Liver (tissue), 9 donors: Measurements from ENCODE around the gene SLC39A3. TPM values are rescaled to one million over a fixed set of nuclear protein-coding genes. Genes with fewer than 3 reads are reported as not detected.

Source experiments
- DNase-seq: peaks from one replicate; pipeline ENCODE4 v3.0.0-alpha.2; 2017; ENCODE audit warnings: low spot score
- H3K27ac ChIP-seq, 2 donors: one replicate each; pipeline ENCODE4 v1.7.0; 2013; ENCODE audit warnings: inconsistent platforms in 2 of 2, low read length in 2 of 2, control low read depth in 1 of 2, low read depth in 1 of 2, mild to moderate bottlenecking in 1 of 2
- H3K27me3 ChIP-seq, 4 donors: one replicate each; pipeline versions ENCODE4 v1.6.1 to v1.7.0; 2013; ENCODE audit warnings: low read length in 3 of 4, inconsistent platforms in 1 of 4, mild to moderate bottlenecking in 1 of 4, moderate library complexity in 1 of 4; ENCODE audit not compliant: control insufficient read depth in 4 of 4, insufficient read depth in 4 of 4
- H3K36me3 ChIP-seq, 4 donors: one replicate each; pipeline versions ENCODE4 v1.6.1 to v1.7.0; 2013; ENCODE audit warnings: low read length in 3 of 4, mild to moderate bottlenecking in 3 of 4, low read depth in 1 of 4, moderate library complexity in 1 of 4; ENCODE audit not compliant: control insufficient read depth in 4 of 4, insufficient read depth in 3 of 4
- H3K4me1 ChIP-seq, 4 donors: one replicate each; pipeline versions ENCODE4 v1.6.1 to v1.7.0; 2013; ENCODE audit warnings: low read length in 3 of 4, mild to moderate bottlenecking in 3 of 4, moderate library complexity in 1 of 4; ENCODE audit not compliant: control insufficient read depth in 4 of 4, insufficient read depth in 4 of 4
- H3K4me3 ChIP-seq, 3 donors: one replicate each; pipeline versions ENCODE4 v1.6.1 to v1.7.0; 2013; ENCODE audit warnings: low read length in 3 of 3, control low read depth in 1 of 3, low read depth in 1 of 3, mild to moderate bottlenecking in 1 of 3
- H3K9ac ChIP-seq, 2 donors: one replicate each; pipeline ENCODE4 v1.7.0; 2013; ENCODE audit warnings: low read length in 2 of 2, mild to moderate bottlenecking in 2 of 2, moderate library complexity in 2 of 2, control low read depth in 1 of 2, low read depth in 1 of 2
- H3K9me3 ChIP-seq, 4 donors: one replicate each; pipeline versions ENCODE4 v1.6.1 to v1.7.0; 2013; ENCODE audit warnings: low read length in 3 of 4; ENCODE audit not compliant: control insufficient read depth in 4 of 4
- ATF3 ChIP-seq: IDR thresholded peaks from 2 replicates; pipeline ENCODE4 v1.6.1; 2016; ENCODE audit warnings: antibody characterized with exemption
- CTCF ChIP-seq: fragments of 150-350 bp; IDR thresholded peaks from 2 replicates; pipeline ENCODE4 v1.5.1; 2017; ENCODE audit warnings: improper control_type of control experiment, low read depth, low read length; ENCODE audit not compliant: missing input control
- EGR1 ChIP-seq, 2 donors: IDR thresholded peaks; 2 replicates each; pipeline ENCODE4 v1.6.1; 2016 to 2018; ENCODE audit warnings: antibody characterized with exemption in 2 of 2, low read depth in 2 of 2
- FOXA1 ChIP-seq: IDR thresholded peaks from 2 replicates; pipeline ENCODE4 v1.6.1; 2016; ENCODE audit warnings: antibody characterized with exemption
- FOXA2 ChIP-seq: IDR thresholded peaks from 2 replicates; pipeline ENCODE4 v1.6.1; 2016; ENCODE audit warnings: antibody characterized with exemption
- GABPA ChIP-seq, 2 donors: IDR thresholded peaks in 1 of 2; conservative IDR thresholded peaks in 1 of 2; 2 replicates each; pipeline ENCODE4 v1.6.1; 2016; ENCODE audit warnings: antibody characterized with exemption in 2 of 2, mild to moderate bottlenecking in 1 of 2, moderate library complexity in 1 of 2
- HNF4A ChIP-seq, 2 donors: conservative IDR thresholded peaks; 2 replicates each; pipeline ENCODE4 v1.6.1; 2016; ENCODE audit warnings: antibody characterized with exemption in 2 of 2, mild to moderate bottlenecking in 2 of 2
- HNF4G ChIP-seq: IDR thresholded peaks from 2 replicates; pipeline ENCODE4 v1.6.1; 2016; ENCODE audit warnings: antibody characterized with exemption
- JUND ChIP-seq, 2 donors: IDR thresholded peaks; 2 replicates each; pipeline ENCODE4 v1.6.1; 2016; ENCODE audit warnings: antibody characterized with exemption in 2 of 2
- MAX ChIP-seq: IDR thresholded peaks from 2 replicates; pipeline ENCODE4 v1.6.1; 2016; ENCODE audit warnings: antibody characterized with exemption
- NR2F2 ChIP-seq: IDR thresholded peaks from 2 replicates; pipeline ENCODE4 v1.6.1; 2016; ENCODE audit warnings: antibody characterized with exemption
- RAD21 ChIP-seq, 2 donors: IDR thresholded peaks; 2 replicates each; pipeline ENCODE4 v1.6.1; 2016; ENCODE audit warnings: antibody characterized with exemption in 2 of 2, mild to moderate bottlenecking in 2 of 2
- REST ChIP-seq: IDR thresholded peaks from 2 replicates; pipeline ENCODE4 v1.6.1; 2016; ENCODE audit warnings: antibody characterized with exemption, mild to moderate bottlenecking
- RXRA ChIP-seq, 2 donors: IDR thresholded peaks; 2 replicates each; pipeline ENCODE4 v1.6.1; 2017 to 2018; ENCODE audit warnings: antibody characterized with exemption in 2 of 2, mild to moderate bottlenecking in 1 of 2
- SP1 ChIP-seq: IDR thresholded peaks from 2 replicates; pipeline ENCODE4 v1.6.1; 2018; ENCODE audit warnings: antibody characterized with exemption, mild to moderate bottlenecking
- TAF1 ChIP-seq: conservative IDR thresholded peaks from 2 replicates; pipeline ENCODE4 v1.6.1; 2016; ENCODE audit warnings: antibody characterized with exemption, mild to moderate bottlenecking
- YY1 ChIP-seq: IDR thresholded peaks from 2 replicates; pipeline ENCODE4 v1.6.1; 2016; ENCODE audit warnings: antibody characterized with exemption, mild to moderate bottlenecking
- ZBTB33 ChIP-seq: IDR thresholded peaks from 2 replicates; pipeline ENCODE4 v1.6.1; 2016; ENCODE audit warnings: antibody characterized with exemption
- WGBS: extraction: QIAGEN DNeasy Blood & Tissue Kit; methylation state at CpG from one replicate; pipeline ENCODE4 v1.1.7; 2013; 5-methylcytosine and 5-hydroxymethylcytosine counted together
- polyA plus RNA-seq, 2 donors: library from polyadenylated mRNA; stranded (reverse) in 1 of 2; unstranded in 1 of 2; fragments of 200-250 nt in 1 of 2; fragments of >200 nt in 1 of 2; fragmentation: Nextera tagmentation in 1 of 2; extraction: Ambion mirVana in 1 of 2; gene quantifications; one replicate each; pipeline versions ENCODE4 v1.2.1 to v1.2.3, GENCODE V29; 2013 to 2015
- total RNA-seq, 2 donors: library from RNA; depleted of rRNA; stranded (reverse); fragments of >200 nt; gene quantifications; one replicate each; pipeline ENCODE4 v1.2.3, GENCODE V29; 2014
- donor health status: healthy.
- donor health status: healthy.
- donor health status: healthy.
- donor health status: healthy.
- donor health status: healthy.

SLC39A3 gene
- total and polyA plus RNA-seq, 4 donors, result 19.8 to 29.0 (median 24.2) TPM

GRCh38 chr19:2724148-2724557 lies 15.7 kb downstream of the SLC39A3 start:
- Histone ChIP-seq H3K4me3 (no peak overlapping the region), H3K27ac (no peak overlapping the region), H3K4me1 (peaks cover 0 to 8% (median 5%) of the 10 kb centered on the region in 4 donors), H3K36me3 (no peaks in the 10 kb centered on the region), H3K27me3 (peaks cover 0 to 7% (median 3%) of the 10 kb centered on the region in 4 donors), H3K9me3 (no peaks in the 10 kb centered on the region), H3K9ac (no peak overlapping the region)
- 43% methylated on average over 7 of the region's 7 CpGs for WGBS
- no peak for DNase-seq
- TF ChIP-seq FOXA1 (no peak), CTCF (no peak), MAX (no peak), REST (no peak), NR2F2 (no peak), JUND (IDR thresholded peaks at IDR 0.05) (no peak)

GRCh38 chr19:2723747-2724146 lies 16.1 kb downstream of the SLC39A3 start:
- H3K9me3 ChIP-seq, result no peaks in the 10 kb centered on the region
- H3K27ac ChIP-seq, result no peak overlapping the region
- no peak for TF ChIP-seq TAF1
- no peak for TF ChIP-seq NR2F2
- no peak for TF ChIP-seq EGR1 (IDR thresholded peaks at IDR 0.05; ENCODE audit: low read depth in 2 of 2)
- no peak for TF ChIP-seq JUND (IDR thresholded peaks at IDR 0.05)
- TF ChIP-seq FOXA1, result no peak
- TF ChIP-seq REST, result no peak
- TF ChIP-seq MAX, result no peak
- no peak for TF ChIP-seq CTCF
- no peak for TF ChIP-seq SP1
- TF ChIP-seq FOXA2, result no peak
- TF ChIP-seq GABPA (IDR thresholded peaks at IDR 0.05 in 1 of 2, conservative IDR thresholded peaks at IDR 0.05 in 1 of 2), result no peak
- TF ChIP-seq ATF3, result no peak
- no peak for TF ChIP-seq HNF4G
- no peak for TF ChIP-seq RXRA (IDR thresholded peaks at IDR 0.05)
- no peak for TF ChIP-seq HNF4A (conservative IDR thresholded peaks at IDR 0.05)
- no peak for TF ChIP-seq RAD21 (IDR thresholded peaks at IDR 0.05)
- no peak for TF ChIP-seq YY1
- TF ChIP-seq ZBTB33, result no peak
- H3K9ac ChIP-seq, result no peak overlapping the region
- H3K36me3 ChIP-seq, result no peaks in the 10 kb centered on the region
- WGBS, result 61% methylated on average over 14 of the region's 14 CpGs
- peaks cover 0 to 7% (median 3%) of the 10 kb centered on the region in 4 donors for H3K27me3 ChIP-seq
- no peak for DNase-seq
- no peak overlapping the region for H3K4me3 ChIP-seq
- H3K4me1 ChIP-seq, result peaks cover 0 to 8% (median 5%) of the 10 kb centered on the region in 4 donors
